K562 (cell line): Measurements from ENCODE around the gene TRIM31. TPM values are rescaled to one million over a fixed set of nuclear protein-coding genes. Genes with fewer than 3 reads are reported as not detected.

Source experiments
- GTF2E2 ChIP-seq: fragments of 200-800 bp; sonication (Bioruptor generic); IDR thresholded peaks from 2 replicates; pipeline ENCODE4 v1.6.1; 2016; ENCODE audit warnings: missing genetic modification characterization, missing compliant biosample characterization
- KLF16 ChIP-seq: IDR thresholded peaks from 2 replicates; pipeline ENCODE4 v1.6.1; 2016; ENCODE audit warnings: antibody characterized with exemption
- L3MBTL2 ChIP-seq: fragments of 450-650 bp; IDR thresholded peaks from 2 replicates; pipeline ENCODE4 v1.6.1; 2016; ENCODE audit warnings: mild to moderate bottlenecking, moderate library complexity
- MTA2 ChIP-seq: fragments of 450-650 bp; IDR thresholded peaks from 2 replicates; pipeline ENCODE4 v1.6.1; 2016; ENCODE audit warnings: low read depth
- ZEB2 ChIP-seq: fragments of 450-650 bp; IDR thresholded peaks from 2 replicates; pipeline ENCODE4 v1.6.1; 2016
- ZNF146 ChIP-seq: IDR thresholded peaks from one replicate; pipeline ENCODE4 v1.6.1; 2018; ENCODE audit warnings: missing compliant biosample characterization; ENCODE audit not compliant: unreplicated experiment
- polyA plus RNA-seq, 8 experiments: library from polyadenylated mRNA; depleted of rRNA in 4 of 8; stranded (reverse) in 5 of 8; unstranded in 3 of 8; fragments of >200 nt; fragmentation: Nextera tagmentation in 2 of 8; fragmentation: Illumina TruSeq in 1 of 8; extraction: Ambion mirVana in 2 of 8; extraction: Trizol in 1 of 8; gene quantifications; 2 replicates each; pipeline versions ENCODE4 v1.2.1 to v1.2.3, GENCODE V29; 2011 to 2014; ENCODE audit warnings: inconsistent platforms in 1 of 8, missing spikeins in 1 of 8
- total RNA-seq, 7 experiments: library from RNA; depleted of rRNA in 6 of 7; stranded (reverse); fragments of >200 nt in 6 of 7; fragmentation: Illumina TruSeq in 2 of 7; extraction: Trizol in 2 of 7; gene quantifications; 2 replicates each; pipeline versions ENCODE4 v1.2.1 to v1.2.3, GENCODE V29; 2011 to 2021; ENCODE audit warnings: low replicate concordance in 1 of 7
- TF ChIP-seq, protein P1 (sequence below): fragments of 450-650 bp; conservative IDR thresholded peaks from 2 replicates; pipeline ENCODE4 v1.6.1; 2016; ENCODE audit warnings: missing genetic modification characterization, low read depth, mild to moderate bottlenecking, control low read depth, missing compliant biosample characterization
- TF ChIP-seq, protein P2 (sequence below): sonication (generic); formaldehyde crosslinking; IDR thresholded peaks from 2 replicates; pipeline ENCODE4 v1.8.0; 2022; ENCODE audit warnings: mild to moderate bottlenecking, missing genetic modification reagents
- TF ChIP-seq, protein P3 (sequence below), 2 experiments: fragments of 450-650 bp in 1 of 2; IDR thresholded peaks; 2 replicates each; pipeline ENCODE4 v1.6.1; 2011 to 2017; ENCODE audit warnings: low read depth in 2 of 2, antibody characterized with exemption in 1 of 2, borderline replicate concordance in 1 of 2, low read length in 1 of 2, mild to moderate bottlenecking in 1 of 2, mixed read lengths in 1 of 2; ENCODE audit not compliant: control insufficient read depth in 1 of 2
- TF ChIP-seq, protein P4 (sequence below): fragments of 450-650 bp; formaldehyde crosslinking; IDR thresholded peaks from 2 replicates; pipeline ENCODE4 v1.4.0; 2020; ENCODE audit warnings: mild to moderate bottlenecking, moderate library complexity
- TF ChIP-seq, protein P5 (sequence below): fragments of 450-650 bp; IDR thresholded peaks from 2 replicates; pipeline ENCODE4 v1.6.1; 2017; ENCODE audit warnings: antibody characterized with exemption
- TF ChIP-seq, protein P6 (sequence below): fragments of 450-650 bp; IDR thresholded peaks from 2 replicates; pipeline ENCODE4 v1.6.1; 2016; ENCODE audit warnings: antibody characterized with exemption
- TF ChIP-seq, protein P7 (sequence below): sonication (generic); formaldehyde crosslinking; IDR thresholded peaks from 2 replicates; pipeline ENCODE4 v1.8.0; 2022; ENCODE audit warnings: missing genetic modification reagents, mild to moderate bottlenecking, borderline replicate concordance

The TRIM31 gene
- total and polyA plus RNA-seq, 9 of the 15 experiments (the other 6 are each of a cell fraction or from before 2014, with no cell fraction given) = not detected

DNA sequence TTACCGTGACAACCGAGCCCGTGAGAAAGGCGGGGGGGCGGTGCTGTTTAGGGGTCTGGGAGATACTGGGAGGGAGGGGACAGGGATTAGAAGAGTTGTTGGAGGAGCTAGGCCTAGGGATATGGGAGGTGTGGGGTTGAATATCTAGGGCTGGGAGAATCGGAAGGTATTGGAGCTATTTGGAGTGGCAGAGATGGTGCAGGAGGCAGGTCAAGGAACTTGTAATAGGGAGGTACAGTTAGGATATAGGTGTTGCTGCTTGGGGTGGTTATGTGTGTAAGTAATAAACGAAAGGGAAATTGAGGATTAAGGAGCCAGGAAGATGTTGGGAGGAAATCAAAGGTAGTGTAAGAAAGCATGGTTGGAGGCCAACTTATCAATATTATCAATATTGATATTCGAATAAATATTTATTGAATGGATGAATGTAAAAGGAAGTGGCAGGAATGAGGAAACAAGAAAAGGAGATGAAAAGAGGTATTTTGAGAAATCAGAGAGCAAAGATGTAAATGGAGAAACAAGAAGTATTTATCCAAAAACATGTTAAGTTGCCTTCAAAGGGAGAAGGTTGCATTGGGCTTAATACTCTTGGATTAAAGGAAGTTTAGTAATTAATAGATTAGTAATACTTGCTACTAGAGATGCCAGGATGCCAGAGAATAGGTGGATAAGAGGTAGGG is 45.3 kb downstream of the TRIM31 start (continued):
- no peak for TF ChIP-seq ZNF146 (CRISPR knock-in tag)
- TF ChIP-seq, protein P1, sequence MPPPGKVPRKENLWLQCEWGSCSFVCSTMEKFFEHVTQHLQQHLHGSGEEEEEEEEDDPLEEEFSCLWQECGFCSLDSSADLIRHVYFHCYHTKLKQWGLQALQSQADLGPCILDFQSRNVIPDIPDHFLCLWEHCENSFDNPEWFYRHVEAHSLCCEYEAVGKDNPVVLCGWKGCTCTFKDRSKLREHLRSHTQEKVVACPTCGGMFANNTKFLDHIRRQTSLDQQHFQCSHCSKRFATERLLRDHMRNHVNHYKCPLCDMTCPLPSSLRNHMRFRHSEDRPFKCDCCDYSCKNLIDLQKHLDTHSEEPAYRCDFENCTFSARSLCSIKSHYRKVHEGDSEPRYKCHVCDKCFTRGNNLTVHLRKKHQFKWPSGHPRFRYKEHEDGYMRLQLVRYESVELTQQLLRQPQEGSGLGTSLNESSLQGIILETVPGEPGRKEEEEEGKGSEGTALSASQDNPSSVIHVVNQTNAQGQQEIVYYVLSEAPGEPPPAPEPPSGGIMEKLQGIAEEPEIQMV = 0 out of 2 replicates have a peak, but pooled peaks have one; percentile 30
- no peak for TF ChIP-seq GTF2E2 (tag)
- TF ChIP-seq, protein P2, sequence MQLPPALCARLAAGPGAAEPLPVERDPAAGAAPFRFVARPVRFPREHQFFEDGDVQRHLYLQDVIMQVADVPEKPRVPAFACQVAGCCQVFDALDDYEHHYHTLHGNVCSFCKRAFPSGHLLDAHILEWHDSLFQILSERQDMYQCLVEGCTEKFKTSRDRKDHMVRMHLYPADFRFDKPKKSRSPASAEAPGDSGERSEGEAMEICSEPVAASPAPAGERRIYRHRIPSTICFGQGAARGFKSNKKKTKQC (CRISPR knock-in tag) = no peak
- TF ChIP-seq KLF16 = no peak
- TF ChIP-seq, protein P3, sequence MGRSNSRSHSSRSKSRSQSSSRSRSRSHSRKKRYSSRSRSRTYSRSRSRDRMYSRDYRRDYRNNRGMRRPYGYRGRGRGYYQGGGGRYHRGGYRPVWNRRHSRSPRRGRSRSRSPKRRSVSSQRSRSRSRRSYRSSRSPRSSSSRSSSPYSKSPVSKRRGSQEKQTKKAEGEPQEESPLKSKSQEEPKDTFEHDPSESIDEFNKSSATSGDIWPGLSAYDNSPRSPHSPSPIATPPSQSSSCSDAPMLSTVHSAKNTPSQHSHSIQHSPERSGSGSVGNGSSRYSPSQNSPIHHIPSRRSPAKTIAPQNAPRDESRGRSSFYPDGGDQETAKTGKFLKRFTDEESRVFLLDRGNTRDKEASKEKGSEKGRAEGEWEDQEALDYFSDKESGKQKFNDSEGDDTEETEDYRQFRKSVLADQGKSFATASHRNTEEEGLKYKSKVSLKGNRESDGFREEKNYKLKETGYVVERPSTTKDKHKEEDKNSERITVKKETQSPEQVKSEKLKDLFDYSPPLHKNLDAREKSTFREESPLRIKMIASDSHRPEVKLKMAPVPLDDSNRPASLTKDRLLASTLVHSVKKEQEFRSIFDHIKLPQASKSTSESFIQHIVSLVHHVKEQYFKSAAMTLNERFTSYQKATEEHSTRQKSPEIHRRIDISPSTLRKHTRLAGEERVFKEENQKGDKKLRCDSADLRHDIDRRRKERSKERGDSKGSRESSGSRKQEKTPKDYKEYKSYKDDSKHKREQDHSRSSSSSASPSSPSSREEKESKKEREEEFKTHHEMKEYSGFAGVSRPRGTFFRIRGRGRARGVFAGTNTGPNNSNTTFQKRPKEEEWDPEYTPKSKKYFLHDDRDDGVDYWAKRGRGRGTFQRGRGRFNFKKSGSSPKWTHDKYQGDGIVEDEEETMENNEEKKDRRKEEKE (IDR thresholded peaks at IDR 0.05; ENCODE audit: borderline replicate concordance in 1 of 2, control insufficient read depth in 1 of 2, low read depth in 2 of 2, low read length in 1 of 2) = no peak
- TF ChIP-seq, protein P4, sequence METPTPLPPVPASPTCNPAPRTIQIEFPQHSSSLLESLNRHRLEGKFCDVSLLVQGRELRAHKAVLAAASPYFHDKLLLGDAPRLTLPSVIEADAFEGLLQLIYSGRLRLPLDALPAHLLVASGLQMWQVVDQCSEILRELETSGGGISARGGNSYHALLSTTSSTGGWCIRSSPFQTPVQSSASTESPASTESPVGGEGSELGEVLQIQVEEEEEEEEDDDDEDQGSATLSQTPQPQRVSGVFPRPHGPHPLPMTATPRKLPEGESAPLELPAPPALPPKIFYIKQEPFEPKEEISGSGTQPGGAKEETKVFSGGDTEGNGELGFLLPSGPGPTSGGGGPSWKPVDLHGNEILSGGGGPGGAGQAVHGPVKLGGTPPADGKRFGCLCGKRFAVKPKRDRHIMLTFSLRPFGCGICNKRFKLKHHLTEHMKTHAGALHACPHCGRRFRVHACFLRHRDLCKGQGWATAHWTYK (CRISPR knock-in tag) = no peak
- TF ChIP-seq, protein P5, sequence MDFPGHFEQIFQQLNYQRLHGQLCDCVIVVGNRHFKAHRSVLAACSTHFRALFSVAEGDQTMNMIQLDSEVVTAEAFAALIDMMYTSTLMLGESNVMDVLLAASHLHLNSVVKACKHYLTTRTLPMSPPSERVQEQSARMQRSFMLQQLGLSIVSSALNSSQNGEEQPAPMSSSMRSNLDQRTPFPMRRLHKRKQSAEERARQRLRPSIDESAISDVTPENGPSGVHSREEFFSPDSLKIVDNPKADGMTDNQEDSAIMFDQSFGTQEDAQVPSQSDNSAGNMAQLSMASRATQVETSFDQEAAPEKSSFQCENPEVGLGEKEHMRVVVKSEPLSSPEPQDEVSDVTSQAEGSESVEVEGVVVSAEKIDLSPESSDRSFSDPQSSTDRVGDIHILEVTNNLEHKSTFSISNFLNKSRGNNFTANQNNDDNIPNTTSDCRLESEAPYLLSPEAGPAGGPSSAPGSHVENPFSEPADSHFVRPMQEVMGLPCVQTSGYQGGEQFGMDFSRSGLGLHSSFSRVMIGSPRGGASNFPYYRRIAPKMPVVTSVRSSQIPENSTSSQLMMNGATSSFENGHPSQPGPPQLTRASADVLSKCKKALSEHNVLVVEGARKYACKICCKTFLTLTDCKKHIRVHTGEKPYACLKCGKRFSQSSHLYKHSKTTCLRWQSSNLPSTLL = no peak
- TF ChIP-seq, protein P6, sequence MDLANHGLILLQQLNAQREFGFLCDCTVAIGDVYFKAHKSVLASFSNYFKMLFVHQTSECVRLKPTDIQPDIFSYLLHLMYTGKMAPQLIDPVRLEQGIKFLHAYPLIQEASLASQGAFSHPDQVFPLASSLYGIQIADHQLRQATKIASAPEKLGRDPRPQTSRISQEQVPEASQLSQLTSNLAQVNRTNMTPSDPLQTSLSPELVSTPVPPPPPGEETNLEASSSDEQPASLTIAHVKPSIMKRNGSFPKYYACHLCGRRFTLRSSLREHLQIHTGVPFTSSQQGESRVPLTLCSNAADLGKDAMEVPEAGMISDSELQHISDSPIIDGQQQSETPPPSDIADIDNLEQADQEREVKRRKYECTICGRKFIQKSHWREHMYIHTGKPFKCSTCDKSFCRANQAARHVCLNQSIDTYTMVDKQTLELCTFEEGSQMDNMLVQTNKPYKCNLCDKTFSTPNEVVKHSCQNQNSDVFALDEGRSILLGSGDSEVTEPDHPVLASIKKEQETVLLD = no peak
- TF ChIP-seq L3MBTL2 = no peak
- TF ChIP-seq, protein P7, sequence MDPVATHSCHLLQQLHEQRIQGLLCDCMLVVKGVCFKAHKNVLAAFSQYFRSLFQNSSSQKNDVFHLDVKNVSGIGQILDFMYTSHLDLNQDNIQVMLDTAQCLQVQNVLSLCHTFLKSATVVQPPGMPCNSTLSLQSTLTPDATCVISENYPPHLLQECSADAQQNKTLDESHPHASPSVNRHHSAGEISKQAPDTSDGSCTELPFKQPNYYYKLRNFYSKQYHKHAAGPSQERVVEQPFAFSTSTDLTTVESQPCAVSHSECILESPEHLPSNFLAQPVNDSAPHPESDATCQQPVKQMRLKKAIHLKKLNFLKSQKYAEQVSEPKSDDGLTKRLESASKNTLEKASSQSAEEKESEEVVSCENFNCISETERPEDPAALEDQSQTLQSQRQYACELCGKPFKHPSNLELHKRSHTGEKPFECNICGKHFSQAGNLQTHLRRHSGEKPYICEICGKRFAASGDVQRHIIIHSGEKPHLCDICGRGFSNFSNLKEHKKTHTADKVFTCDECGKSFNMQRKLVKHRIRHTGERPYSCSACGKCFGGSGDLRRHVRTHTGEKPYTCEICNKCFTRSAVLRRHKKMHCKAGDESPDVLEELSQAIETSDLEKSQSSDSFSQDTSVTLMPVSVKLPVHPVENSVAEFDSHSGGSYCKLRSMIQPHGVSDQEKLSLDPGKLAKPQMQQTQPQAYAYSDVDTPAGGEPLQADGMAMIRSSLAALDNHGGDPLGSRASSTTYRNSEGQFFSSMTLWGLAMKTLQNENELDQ (CRISPR knock-in tag) = no peak
- no peak for TF ChIP-seq ZEB2
- no peak for TF ChIP-seq MTA2
